Cardiac septum (tissue), 1 donor: ENCODE data around the gene ELOA2. TPM values are rescaled to one million over a fixed set of nuclear protein-coding genes. Genes with fewer than 3 reads are reported as not detected.
A peak's percentile ranks its signal among the peaks of the same experiment; 100 is the strongest.
"Not testable (repeated sequence)": the region's sequence is repeated elsewhere in the genome, so short reads cannot be mapped to it uniquely, and the experiment has no call there.

Experiments
- DNase-seq: peaks from one replicate; pipeline ENCODE4 v3.0.0-alpha.2; 2020; ENCODE audit warnings: low spot score
- intact Hi-C: fragments of 100-400 bp; cut with DNase I; formaldehyde crosslinking; loops from one replicate; pipeline ENCODE4 v1.14.0; 2022
- long read RNA-seq: library from polyadenylated mRNA; unstranded; transcript quantifications from one replicate; pipeline ENCODE4 v2.0.0, GENCODE V29; 2021
- total RNA-seq: library from RNA; stranded (reverse); fragmentation: NEBNext Ultra II Directional; extraction: Animal tissue kit (Norgen Biotek cat#: 25700); gene quantifications from one replicate; pipeline ENCODE4 v1.2.1, GENCODE V29; 2021
- donor health status: DM: no; HTN: no; CAD: no.

The ELOA2 gene
- total RNA-seq, result not detected
- long read RNA-seq, result 0 reads

- intact Hi-C loops, result no loop called here
These were observed at the start of gene ELOA2 for GRCh38 chr18:47035156-47035671. Gene ELOA2 (minus strand): TSS chr18:47035621. CDS start chr18:47035264, 357 bp downstream.

GRCh38 chr18:47081578-47081977 is 46.2 kb upstream of the ELOA2 start:
- intact Hi-C loops, result no loop called here
- DNase-seq, result no peak

More at GRCh38 chr18:47035156-47035671, at the start of gene ELOA2:
- peak; percentile 73 for DNase-seq

GRCh38 chr18:47080872-47081271 is 45.5 kb upstream of the ELOA2 start:
- intact Hi-C loops, result no loop called here
- no peak for DNase-seq

- no peak for DNase-seq
- intact Hi-C loops, result no loop called here
These were observed 41.7 kb upstream of the ELOA2 start for GRCh38 chr18:47077111-47077510.

- no peak for DNase-seq
- intact Hi-C loops, result no loop called here
These were observed 39.9 kb upstream of the ELOA2 start for GRCh38 chr18:47075098-47075883.

GRCh38 chr18:47067648-47068047 is 32.2 kb upstream of the ELOA2 start:
- DNase-seq, result no peak
- intact Hi-C loops, result no loop called here

- no peak for DNase-seq
- intact Hi-C loops, result no loop called here
These were observed 27.7 kb upstream of the ELOA2 start for GRCh38 chr18:47063096-47063495.

GRCh38 chr18:47062471-47062870 is 27.1 kb upstream of the ELOA2 start:
- intact Hi-C loops, result no loop called here

GRCh38 chr18:47054369-47054768 is 18.9 kb upstream of the ELOA2 start:
- DNase-seq, result no peak
- intact Hi-C loops, result loop anchor here (5.0 kb wide), 1 partner anchor 693 kb away; no protein-coding TSS in a partner anchor

More at GRCh38 chr18:47062471-47062870, 27.1 kb upstream of the ELOA2 start:
- no peak for DNase-seq

GRCh38 chr18:47050468-47050867 is 15.0 kb upstream of the ELOA2 start:
- intact Hi-C loops, result loop anchor here (5.0 kb wide), 1 partner anchor 697 kb away; no protein-coding TSS in a partner anchor
- no peak for DNase-seq

GRCh38 chr18:47040982-47041381 is 5.6 kb upstream of the ELOA2 start:
- no peak for DNase-seq
- intact Hi-C loops, result no loop called here

GRCh38 chr18:47036927-47037578 is 1.6 kb upstream of the ELOA2 start:
- DNase-seq, result no peak

GRCh38 chr18:47036298-47036874 is 965 bp upstream of the ELOA2 start:
- DNase-seq, result no peak
- intact Hi-C loops, result no loop called here

More at GRCh38 chr18:47036927-47037578, 1.6 kb upstream of the ELOA2 start:
- intact Hi-C loops, result no loop called here

- DNase-seq, result not testable (repeated sequence)
These were observed 830 bp downstream of the ELOA2 start for GRCh38 chr18:47034591-47034990.

GRCh38 chr18:47032945-47033344 is 2.5 kb downstream of the ELOA2 start:
- no peak for DNase-seq
- intact Hi-C loops, result no loop called here

More at GRCh38 chr18:47034591-47034990, 830 bp downstream of the ELOA2 start:
- intact Hi-C loops, result not testable (repeated sequence)

- intact Hi-C loops, DNase-seq: not testable (repeated sequence)
These were observed 4.5 kb downstream of the ELOA2 start for GRCh38 chr18:47030887-47031286.

- DNase-seq, intact Hi-C loops: not testable (repeated sequence)
These were observed 5.6 kb downstream of the ELOA2 start for GRCh38 chr18:47029684-47030353.

GRCh38 chr18:47028738-47029137 is 6.7 kb downstream of the ELOA2 start:
- peak; percentile 85 for DNase-seq
- intact Hi-C loops, result not testable (repeated sequence)

GRCh38 chr18:47025557-47026174 is 9.8 kb downstream of the ELOA2 start:
- DNase-seq, intact Hi-C loops: not testable (repeated sequence)
